ENCODE data around the gene KCTD10. TPM values are rescaled to one million over a fixed set of nuclear protein-coding genes. Genes with fewer than 3 reads are reported as not detected.

The KCTD10 gene
- total RNA-seq, 1 donor: 90.9 TPM

DNA sequence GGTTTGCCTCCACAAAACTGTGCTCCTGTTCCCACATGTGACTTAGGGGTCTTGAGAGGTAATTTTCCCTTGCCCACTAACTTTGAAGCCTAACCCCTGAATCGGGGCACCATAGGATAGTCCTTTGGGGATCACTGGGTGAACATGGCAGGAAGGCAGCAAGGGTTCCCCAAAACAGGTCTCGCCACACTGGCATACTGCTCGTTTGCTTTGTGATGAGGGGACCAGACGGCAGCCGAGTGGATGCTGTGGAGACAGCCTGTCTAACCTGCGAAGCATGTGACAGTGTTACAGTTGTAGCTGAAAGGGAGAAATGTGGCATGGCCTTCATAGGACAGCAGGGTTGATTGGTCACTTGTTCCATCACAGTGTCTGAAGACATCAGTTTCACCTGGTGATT, 42.7 kb upstream of the KCTD10 start:
- DNase-seq (ENCODE audit: low read depth): no peak
- TF ChIP-seq, protein P1, sequence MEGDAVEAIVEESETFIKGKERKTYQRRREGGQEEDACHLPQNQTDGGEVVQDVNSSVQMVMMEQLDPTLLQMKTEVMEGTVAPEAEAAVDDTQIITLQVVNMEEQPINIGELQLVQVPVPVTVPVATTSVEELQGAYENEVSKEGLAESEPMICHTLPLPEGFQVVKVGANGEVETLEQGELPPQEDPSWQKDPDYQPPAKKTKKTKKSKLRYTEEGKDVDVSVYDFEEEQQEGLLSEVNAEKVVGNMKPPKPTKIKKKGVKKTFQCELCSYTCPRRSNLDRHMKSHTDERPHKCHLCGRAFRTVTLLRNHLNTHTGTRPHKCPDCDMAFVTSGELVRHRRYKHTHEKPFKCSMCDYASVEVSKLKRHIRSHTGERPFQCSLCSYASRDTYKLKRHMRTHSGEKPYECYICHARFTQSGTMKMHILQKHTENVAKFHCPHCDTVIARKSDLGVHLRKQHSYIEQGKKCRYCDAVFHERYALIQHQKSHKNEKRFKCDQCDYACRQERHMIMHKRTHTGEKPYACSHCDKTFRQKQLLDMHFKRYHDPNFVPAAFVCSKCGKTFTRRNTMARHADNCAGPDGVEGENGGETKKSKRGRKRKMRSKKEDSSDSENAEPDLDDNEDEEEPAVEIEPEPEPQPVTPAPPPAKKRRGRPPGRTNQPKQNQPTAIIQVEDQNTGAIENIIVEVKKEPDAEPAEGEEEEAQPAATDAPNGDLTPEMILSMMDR (IDR thresholded peaks at IDR 0.05; ENCODE audit: insufficient read depth, low read length): no peak
- no peak overlapping the region for H3K4me3 ChIP-seq (ENCODE audit: low read depth, low read length)

DNA sequence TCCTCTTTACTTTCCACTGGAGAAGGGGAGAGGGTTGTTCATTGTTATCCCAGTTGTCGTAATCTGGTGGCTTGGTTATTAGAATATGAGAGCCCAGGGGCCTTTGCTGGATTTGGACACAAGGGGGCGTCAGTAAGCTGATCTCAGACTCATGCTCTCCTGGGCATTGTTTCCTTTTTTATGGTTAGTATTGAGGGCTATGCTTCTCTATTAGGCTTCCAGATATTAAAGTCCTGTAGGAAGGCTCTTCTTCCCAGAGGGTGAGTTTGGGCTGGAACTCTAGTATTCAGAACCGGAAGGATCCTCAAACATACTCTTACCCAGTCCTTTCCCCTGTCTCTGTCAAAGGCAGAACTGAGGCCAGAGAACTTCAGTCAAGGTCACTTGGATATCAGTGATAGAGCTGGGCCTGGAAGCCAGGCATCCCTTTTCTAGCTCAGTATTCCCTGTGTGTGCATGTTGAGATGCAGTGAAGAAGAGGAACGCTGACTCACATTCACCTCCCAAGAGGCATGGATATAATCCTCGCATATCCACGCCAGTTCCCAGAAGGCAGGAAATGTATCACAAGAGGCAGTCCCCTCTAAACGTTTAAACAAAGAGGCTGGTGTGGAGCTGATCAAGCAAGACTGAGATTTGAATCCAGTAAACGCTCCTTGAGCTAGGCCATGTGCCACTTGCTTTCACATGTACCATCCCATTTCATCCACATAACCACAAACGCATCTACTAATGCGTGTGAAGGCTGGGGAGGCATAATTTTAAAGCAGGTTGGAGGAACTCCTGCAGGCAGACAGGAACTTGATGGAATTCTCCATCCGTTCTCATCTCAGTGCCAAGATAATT, 41.9 kb upstream of the KCTD10 start:
- no peak overlapping the region for H3K4me3 ChIP-seq (ENCODE audit: low read depth, low read length)
- TF ChIP-seq, protein P1 (IDR thresholded peaks at IDR 0.05; ENCODE audit: insufficient read depth, low read length): peak; percentile 92
- peak; percentile 92 for DNase-seq (ENCODE audit: low read depth)

DNA sequence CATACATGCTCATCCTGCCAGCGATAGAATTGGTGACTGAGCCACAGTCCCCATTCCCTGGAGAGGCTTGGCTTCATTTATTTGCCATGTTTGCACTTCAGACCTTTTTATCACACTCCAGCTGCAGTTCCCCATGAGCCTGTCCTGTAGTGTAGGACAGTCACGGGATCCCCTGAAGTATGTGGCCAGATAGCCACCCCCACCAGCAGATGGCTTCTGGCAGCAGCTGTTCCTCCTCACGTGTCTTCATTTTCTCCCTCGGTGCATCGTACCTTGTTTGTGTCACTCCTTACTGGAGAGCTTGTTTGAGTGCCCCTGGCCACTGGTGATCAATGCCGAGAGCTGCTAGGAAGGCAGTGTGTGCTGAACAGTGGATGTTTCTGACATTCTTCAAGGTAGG, 40.5 kb upstream of the KCTD10 start:
- TF ChIP-seq, protein P1 (IDR thresholded peaks at IDR 0.05; ENCODE audit: insufficient read depth, low read length): no peak
- no peak for DNase-seq (ENCODE audit: low read depth)
- H3K4me3 ChIP-seq (ENCODE audit: low read depth, low read length): no peak overlapping the region

DNA sequence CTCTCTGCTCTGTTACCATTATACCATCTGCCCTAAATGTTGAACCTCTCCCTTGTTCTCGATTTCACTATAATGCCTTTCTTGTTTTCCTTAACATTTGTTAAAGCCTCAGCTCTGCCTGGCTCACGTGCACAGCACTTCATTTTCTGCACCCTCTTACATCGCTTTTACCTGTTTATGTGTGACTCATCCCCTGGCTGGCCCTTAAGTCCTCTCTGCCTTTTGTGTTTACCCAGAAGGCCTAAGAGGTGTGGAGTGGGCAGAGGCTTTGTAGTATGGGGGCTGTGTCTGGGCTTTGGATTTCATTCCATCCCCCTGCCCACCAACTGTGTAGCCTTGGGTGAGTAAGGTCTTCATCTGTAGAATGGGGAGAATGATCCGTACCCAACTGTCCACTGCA, 36.9 kb upstream of the KCTD10 start:
- no peak for DNase-seq (ENCODE audit: low read depth)
- TF ChIP-seq, protein P1 (IDR thresholded peaks at IDR 0.05; ENCODE audit: insufficient read depth, low read length): no peak
- no peak overlapping the region for H3K4me3 ChIP-seq (ENCODE audit: low read depth, low read length)

DNA sequence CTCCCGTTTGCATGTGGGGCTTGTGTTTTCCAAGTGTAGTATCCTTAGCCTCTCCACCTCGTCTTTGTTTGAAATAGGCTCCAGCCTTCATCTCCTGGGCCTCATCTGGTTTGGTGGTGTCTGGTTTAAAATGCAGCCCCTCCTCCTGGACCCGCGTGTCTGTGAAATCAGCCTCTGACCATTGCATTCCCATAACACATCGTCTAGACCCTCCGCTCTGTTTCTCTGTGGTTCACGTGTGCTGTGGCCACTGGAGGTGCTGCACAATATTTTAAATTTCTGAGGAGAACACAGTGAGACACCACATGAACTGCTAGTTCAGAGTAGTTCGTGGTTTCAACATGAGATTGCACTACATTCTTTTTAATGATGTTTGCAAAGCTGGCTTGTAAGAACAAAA, 36.0 kb upstream of the KCTD10 start:
- DNase-seq (ENCODE audit: low read depth): no peak
- TF ChIP-seq, protein P1 (IDR thresholded peaks at IDR 0.05; ENCODE audit: insufficient read depth, low read length): no peak
- no peak overlapping the region for H3K4me3 ChIP-seq (ENCODE audit: low read depth, low read length)

DNA sequence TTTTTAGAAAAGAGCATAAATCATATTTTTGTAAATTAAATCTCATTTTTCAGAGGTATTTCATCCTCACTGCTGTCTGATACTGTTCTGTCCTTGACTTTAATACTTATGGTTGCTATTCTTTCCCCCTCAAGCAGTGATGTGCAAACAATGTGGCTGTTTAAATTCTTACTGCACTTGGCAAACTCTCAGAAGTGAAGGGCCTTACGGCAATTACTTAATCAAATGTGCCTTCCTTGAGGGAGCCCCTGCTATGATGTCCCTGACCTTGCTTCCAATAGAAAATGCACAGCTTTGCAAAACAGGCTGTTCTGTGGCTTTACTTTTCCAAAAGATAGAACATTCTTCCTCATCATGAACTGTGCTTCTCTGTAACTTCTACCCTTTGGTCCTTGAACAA, 35.5 kb upstream of the KCTD10 start:
- no peak for DNase-seq (ENCODE audit: low read depth)
- TF ChIP-seq, protein P1 (IDR thresholded peaks at IDR 0.05; ENCODE audit: insufficient read depth, low read length): no peak
- H3K4me3 ChIP-seq (ENCODE audit: low read depth, low read length): no peak overlapping the region

Measured in fibroblast of the aortic adventitia (primary cell).